GM18951 (cell line): ENCODE data around the gene CTSO.

Experiments used
- POLR2A ChIP-seq: IDR thresholded peaks from 4 replicates; pipeline ENCODE4 v1.6.1; 2011; ENCODE audit warnings: mild to moderate bottlenecking; ENCODE audit not compliant: insufficient read length, insufficient read depth; ENCODE audit errors: extremely low read depth
- in situ Hi-C: fragments of 300-500 bp; cut with MboI; formaldehyde crosslinking; loops from one replicate; pipeline ENCODE4 v1.12.0; 2022; ENCODE audit warnings: low sequenced_read_pairs, mixed read lengths, inconsistent platforms; ENCODE audit not compliant: unreplicated experiment

CTSO gene

DNA sequence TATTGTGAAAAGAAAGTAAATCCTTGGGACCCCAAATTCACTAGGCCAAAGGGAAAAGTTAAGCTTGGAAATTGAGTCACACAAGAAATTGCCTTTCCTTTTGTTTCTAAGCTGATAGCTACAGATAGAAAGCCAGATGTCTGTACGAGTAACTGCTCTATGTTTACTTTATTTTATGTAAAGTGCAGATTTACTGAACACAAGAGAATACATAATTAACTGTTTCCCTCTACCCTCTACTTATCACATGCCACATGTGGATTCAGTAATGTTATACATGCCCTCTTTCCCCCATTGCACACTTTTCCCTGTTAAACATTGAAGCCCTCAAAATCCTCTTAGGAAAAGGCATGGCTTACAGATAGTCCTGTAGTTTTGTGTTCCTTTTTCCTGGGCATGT lies 66.6 kb downstream of the CTSO start:
- in situ Hi-C loops = no loop called here
- no peak for TF ChIP-seq POLR2A

DNA sequence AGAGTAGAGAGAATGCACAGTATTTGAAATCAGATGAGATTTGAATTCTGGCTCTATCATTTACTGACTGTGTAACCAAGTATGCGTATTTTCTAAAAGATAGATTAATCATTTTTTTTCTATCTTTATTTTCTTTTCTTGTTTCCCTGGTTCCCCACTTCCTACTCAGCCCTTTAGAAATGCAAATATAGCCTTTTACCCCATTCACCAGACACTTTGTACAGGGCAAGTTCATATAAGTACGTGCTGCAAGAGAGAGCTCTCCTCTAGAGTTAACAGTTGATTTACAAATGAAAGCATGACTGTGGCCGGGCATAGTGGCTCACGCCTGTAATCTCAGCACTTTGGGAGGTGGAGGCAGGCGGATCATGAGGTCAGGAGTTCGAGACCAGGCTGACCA lies 68.0 kb downstream of the CTSO start:
- in situ Hi-C loops = no loop called here
- no peak for TF ChIP-seq POLR2A

DNA sequence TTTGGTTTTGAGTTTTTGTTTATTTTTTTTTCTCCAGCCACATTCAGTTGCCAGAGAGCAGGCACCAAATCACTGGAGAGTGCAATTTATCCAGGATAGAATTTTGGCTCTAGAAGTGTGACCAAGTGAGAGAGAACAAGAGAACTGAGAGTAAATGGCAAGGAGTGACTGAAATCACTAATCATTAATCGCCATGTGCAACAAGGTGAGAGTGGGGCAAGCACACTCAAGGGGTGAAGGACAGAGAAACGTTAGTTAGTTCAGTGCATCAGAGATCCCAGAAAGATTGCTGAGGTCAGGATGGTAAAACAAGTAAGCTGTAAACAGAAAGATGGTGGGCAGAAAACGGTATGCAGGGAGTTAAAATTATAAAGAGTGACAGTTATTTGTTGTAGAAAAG lies 69.8 kb downstream of the CTSO start:
- in situ Hi-C loops = no loop called here
- no peak for TF ChIP-seq POLR2A

DNA sequence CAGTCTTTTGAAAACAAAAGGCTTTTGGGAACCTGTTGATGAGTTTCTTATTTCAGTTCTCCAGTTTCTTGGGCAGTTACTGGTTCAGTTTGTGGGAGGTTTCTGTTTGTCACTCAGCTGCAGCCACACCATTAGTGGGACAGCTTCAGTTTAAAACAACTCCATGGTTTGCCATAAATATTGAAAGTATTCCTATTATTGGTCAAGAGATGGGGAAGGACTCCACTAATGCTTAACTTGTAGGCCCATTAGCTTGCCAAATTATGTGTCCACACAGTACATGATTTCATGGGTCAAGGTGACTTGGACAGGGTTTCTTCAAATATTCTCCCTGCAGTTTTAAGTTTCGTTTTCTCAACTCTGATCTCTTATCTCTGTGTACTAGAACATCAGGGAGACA lies 72.1 kb downstream of the CTSO start:
- in situ Hi-C loops = no loop called here
- TF ChIP-seq POLR2A = no peak

- TF ChIP-seq POLR2A = no peak
- in situ Hi-C loops = no loop called here
Measured at GRCh38 chr4:155879767-155880166, 73.9 kb downstream of the CTSO start.

DNA sequence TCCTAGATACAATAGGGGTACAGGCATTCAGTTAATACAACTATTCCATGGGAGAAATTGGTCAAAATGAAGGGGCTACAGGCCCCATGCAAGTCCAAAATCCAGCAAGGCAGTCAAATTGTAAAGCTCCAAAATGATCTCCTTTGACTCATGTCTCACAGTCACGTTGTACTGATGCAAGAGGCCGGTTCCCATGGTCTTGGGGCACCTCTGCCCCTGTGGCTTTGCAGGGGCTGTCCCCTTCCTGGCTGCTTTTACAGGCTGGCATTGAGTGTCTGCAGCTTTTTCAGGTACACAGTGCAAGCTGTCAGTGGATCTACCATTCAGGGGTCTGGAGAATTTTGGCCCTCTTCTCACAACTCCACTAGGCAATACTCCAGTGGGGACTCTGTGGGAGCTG lies 75.1 kb downstream of the CTSO start:
- in situ Hi-C loops = no loop called here
- no peak for TF ChIP-seq POLR2A

GRCh38 chr4:155877971-155878370 lies 75.7 kb downstream of the CTSO start:
- no peak for TF ChIP-seq POLR2A
- in situ Hi-C loops = no loop called here

DNA sequence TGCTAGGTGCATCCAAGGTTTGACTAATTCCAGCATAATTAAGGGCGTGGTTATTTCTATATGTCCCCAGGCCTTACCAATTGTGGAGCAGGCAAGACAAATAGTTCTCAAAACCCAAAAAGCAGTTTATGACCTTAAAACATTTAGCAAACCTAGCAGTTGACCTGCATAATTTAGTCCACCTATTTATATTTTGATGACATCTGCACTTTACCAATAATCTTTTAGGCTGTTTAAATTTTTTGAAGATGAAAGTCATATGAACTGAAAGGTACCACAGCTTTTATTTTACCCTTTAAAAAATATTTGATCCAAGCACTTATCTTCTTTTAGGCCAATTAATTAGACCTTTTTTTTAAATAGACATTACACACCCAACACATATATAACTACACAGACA lies 77.8 kb downstream of the CTSO start:
- no peak for TF ChIP-seq POLR2A
- in situ Hi-C loops = no loop called here
